OCI-LY3 (cell line): Measurements from ENCODE around the gene ROBO1.

Source experiments
- H2AFZ ChIP-seq: fragments of 200-600, 300-600 bp; shearing (Covaris generic); 2 replicates; pipeline ENCODE4 v1.6.0; 2014; ENCODE audit warnings: antibody characterized with exemption, low read depth, low read length
- H3K27ac ChIP-seq: fragments of 200-600, 300-600 bp; sonication (generic); 2 replicates; pipeline ENCODE4 v1.5.1; 2014; ENCODE audit warnings: mild to moderate bottlenecking, low read length, moderate library complexity, mixed read lengths
- H3K27me3 ChIP-seq: fragments of 200-600, 300-600 bp; sonication (generic); 2 replicates; pipeline ENCODE4 v1.6.1; 2014; ENCODE audit warnings: low read depth, low read length, mixed read lengths
- H3K36me3 ChIP-seq: fragments of 200-600, 300-600 bp; sonication (generic); replicated peaks from 2 replicates; pipeline ENCODE3; 2014; ENCODE audit warnings: low read depth, low read length, mixed read lengths
- H3K4me1 ChIP-seq: fragments of 300-600, 200-600 bp; sonication (generic); 2 replicates; pipeline ENCODE4 v1.6.1; 2014; ENCODE audit warnings: low read length, mixed read lengths
- H3K4me2 ChIP-seq: fragments of 200-600, 300-600 bp; sonication (generic); 2 replicates; pipeline ENCODE4 v1.6.1; 2014; ENCODE audit warnings: low read length, mixed read lengths
- H3K4me3 ChIP-seq: fragments of 300-600, 200-600 bp; sonication (generic); 2 replicates; pipeline ENCODE4 v1.5.1; 2014; ENCODE audit warnings: antibody characterized with exemption, mild to moderate bottlenecking, low read length, moderate library complexity
- H3K79me2 ChIP-seq: fragments of 300-600, 200-600 bp; shearing (Covaris generic); 2 replicates; pipeline ENCODE4 v1.6.1; 2014; ENCODE audit warnings: mild to moderate bottlenecking, low read length, mixed read lengths
- H3K9ac ChIP-seq: fragments of 300-600, 200-600 bp; shearing (Covaris generic); 2 replicates; pipeline ENCODE4 v1.6.0; 2014; ENCODE audit warnings: mild to moderate bottlenecking, low read length, moderate library complexity
- H3K9me3 ChIP-seq: fragments of 200-600, 300-600 bp; shearing (Covaris generic); 2 replicates; pipeline ENCODE4 v1.6.1; 2014; ENCODE audit warnings: low read length, mixed read lengths; ENCODE audit not compliant: insufficient read depth
- H4K20me1 ChIP-seq: fragments of 200-600, 300-600 bp; sonication (generic); 2 replicates; pipeline ENCODE4 v1.6.1; 2016; ENCODE audit warnings: low read length, mixed read lengths; ENCODE audit not compliant: insufficient read depth
- EZH2phosphoT487 ChIP-seq: fragments of 200-600 bp; shearing (Covaris generic); IDR thresholded peaks from 2 replicates; pipeline ENCODE4 v1.6.1; 2018; ENCODE audit warnings: antibody characterized with exemption, mixed run types, low read depth
- TF ChIP-seq, protein P1 (sequence below): fragments of 200-600, 300-600 bp; sonication (generic); IDR thresholded peaks from 2 replicates; pipeline ENCODE4 v1.5.1; 2014; ENCODE audit warnings: antibody characterized with exemption, low read length, low read depth

Gene ROBO1

DNA sequence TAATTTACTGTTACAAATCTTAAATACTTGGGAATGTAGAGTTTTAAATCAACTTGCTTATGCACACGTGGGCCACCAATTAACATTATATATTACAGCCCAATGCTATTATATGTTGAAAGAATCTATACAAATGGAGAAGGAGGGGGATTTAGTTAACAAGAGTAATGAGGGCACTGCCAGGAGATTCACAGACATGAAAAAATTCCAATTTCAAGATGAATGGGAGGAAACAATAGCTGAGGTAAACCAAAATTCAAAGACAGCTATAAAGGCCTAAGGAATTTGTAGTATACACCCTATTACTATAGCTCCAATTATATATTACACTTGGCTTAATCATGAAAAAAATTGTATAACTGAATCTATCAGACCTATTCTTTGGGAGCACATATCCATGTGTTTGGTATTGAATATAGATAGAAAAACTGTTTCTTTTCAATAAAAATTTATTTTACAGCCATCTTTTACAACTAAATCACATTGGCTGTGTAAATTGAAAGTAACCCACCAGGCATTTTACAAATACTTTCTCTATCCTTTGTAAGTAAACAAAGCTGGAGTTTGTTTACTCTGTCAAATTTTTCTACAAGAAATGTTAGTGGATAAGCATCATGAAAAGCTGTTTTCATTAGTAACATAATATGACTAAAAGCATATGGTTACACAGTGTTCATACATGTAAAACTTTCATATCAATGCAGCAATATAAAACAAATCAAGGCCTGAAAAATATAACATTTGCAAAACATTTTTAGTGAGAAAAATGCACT is 1045.8 kb downstream of the ROBO1 start:
- H3K36me3 ChIP-seq: no peaks in the 10 kb centered on the region
- TF ChIP-seq, protein P1, sequence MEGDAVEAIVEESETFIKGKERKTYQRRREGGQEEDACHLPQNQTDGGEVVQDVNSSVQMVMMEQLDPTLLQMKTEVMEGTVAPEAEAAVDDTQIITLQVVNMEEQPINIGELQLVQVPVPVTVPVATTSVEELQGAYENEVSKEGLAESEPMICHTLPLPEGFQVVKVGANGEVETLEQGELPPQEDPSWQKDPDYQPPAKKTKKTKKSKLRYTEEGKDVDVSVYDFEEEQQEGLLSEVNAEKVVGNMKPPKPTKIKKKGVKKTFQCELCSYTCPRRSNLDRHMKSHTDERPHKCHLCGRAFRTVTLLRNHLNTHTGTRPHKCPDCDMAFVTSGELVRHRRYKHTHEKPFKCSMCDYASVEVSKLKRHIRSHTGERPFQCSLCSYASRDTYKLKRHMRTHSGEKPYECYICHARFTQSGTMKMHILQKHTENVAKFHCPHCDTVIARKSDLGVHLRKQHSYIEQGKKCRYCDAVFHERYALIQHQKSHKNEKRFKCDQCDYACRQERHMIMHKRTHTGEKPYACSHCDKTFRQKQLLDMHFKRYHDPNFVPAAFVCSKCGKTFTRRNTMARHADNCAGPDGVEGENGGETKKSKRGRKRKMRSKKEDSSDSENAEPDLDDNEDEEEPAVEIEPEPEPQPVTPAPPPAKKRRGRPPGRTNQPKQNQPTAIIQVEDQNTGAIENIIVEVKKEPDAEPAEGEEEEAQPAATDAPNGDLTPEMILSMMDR: no peak
- no peak for TF ChIP-seq EZH2phosphoT487
- no peaks in the 10 kb centered on the region for H4K20me1 ChIP-seq
- H3K4me3 ChIP-seq: no peak overlapping the region
- no peak overlapping the region for H3K9ac ChIP-seq
- no peak overlapping the region for H2AFZ ChIP-seq
- no peak overlapping the region for H3K4me2 ChIP-seq
- no peaks in the 10 kb centered on the region for H3K27me3 ChIP-seq
- no peaks in the 10 kb centered on the region for H3K4me1 ChIP-seq
- H3K79me2 ChIP-seq: no peaks in the 10 kb centered on the region
- H3K27ac ChIP-seq: no peak overlapping the region
- no peaks in the 10 kb centered on the region for H3K9me3 ChIP-seq

DNA sequence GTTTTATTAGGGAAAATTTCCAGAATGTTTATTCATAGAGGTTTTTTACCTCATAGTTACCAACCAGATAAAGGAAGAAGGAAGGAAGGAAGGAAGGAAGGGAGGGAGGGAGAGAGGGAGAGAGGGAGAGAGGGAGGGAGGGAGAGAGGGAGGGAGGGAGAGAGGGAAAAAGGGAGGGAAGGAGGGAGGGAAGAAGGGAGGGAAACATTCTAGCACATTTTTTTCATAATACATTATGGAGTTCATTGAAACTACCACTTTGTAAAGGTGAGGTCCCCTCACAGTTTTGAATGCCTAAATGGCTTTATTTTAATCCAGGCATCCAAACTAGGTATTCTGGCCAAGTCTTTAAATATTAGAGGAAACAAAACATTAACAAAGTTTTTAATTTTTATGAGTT is 1049.1 kb downstream of the ROBO1 start:
- Histone ChIP-seq H3K27ac (no peak overlapping the region), H3K36me3 (no peaks in the 10 kb centered on the region), H3K9ac (no peak overlapping the region)

DNA sequence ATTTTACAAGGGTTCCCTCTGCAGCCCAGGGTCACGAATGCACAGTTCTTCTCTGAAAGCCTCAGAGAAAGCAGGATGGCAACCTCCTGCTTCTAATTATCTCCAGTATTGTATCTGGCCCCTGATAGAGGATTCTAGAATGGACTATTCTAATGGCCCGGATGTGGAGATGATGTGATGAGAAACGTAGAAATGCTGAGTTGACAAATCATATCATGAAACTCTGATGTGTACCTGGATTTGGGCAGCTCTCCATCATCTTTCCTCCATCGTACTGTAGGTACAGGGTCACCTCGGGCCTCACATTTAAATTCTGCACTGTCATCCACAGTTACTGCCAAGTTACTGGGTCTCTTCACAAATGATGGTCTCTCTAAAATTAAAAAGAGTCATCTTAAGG is 1050.8 kb downstream of the ROBO1 start:
- Histone ChIP-seq H3K9me3 (no peaks in the 10 kb centered on the region), H3K9ac (no peak overlapping the region), H2AFZ (no peak overlapping the region), H3K4me3 (no peak overlapping the region), H3K4me1 (no peaks in the 10 kb centered on the region), H3K27me3 (no peaks in the 10 kb centered on the region), H3K27ac (no peak overlapping the region), H4K20me1 (no peaks in the 10 kb centered on the region), H3K36me3 (no peaks in the 10 kb centered on the region), H3K79me2 (no peaks in the 10 kb centered on the region), H3K4me2 (no peak overlapping the region)
- TF ChIP-seq, protein P1: no peak
- no peak for TF ChIP-seq EZH2phosphoT487

More for the DNA sequence above, 1049.1 kb downstream of the ROBO1 start:
- H2AFZ ChIP-seq: no peak overlapping the region
- H3K4me3 ChIP-seq: no peak overlapping the region
- no peaks in the 10 kb centered on the region for H3K27me3 ChIP-seq
- no peaks in the 10 kb centered on the region for H3K79me2 ChIP-seq
- no peaks in the 10 kb centered on the region for H3K4me1 ChIP-seq
- H3K4me2 ChIP-seq: no peak overlapping the region
- H3K9me3 ChIP-seq: no peaks in the 10 kb centered on the region
- H4K20me1 ChIP-seq: no peaks in the 10 kb centered on the region
- TF ChIP-seq, protein P1: no peak
- no peak for TF ChIP-seq EZH2phosphoT487

DNA sequence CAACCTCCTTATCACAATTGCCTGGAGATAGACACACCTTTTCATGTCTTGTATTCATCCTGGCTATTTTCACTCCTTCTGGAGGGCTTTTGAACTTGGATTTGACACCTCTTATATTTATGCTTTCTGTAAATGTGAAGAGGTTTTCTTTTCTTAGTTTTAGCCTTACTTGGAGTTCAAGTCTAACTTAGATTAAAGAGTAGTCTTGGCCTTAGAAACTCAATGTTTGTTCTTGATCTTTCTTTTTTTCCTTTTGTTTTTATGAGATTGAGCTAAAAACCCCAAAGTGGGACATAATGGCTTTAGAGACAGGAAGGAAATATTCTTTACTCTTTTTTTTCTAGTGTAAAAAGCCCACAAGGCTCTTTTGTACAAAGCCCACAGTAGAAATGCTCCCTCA is 1054.9 kb downstream of the ROBO1 start:
- H3K4me1 ChIP-seq: no peaks in the 10 kb centered on the region
- H3K27ac ChIP-seq: no peak overlapping the region
- no peaks in the 10 kb centered on the region for H4K20me1 ChIP-seq
- H3K4me2 ChIP-seq: no peak overlapping the region
- H3K4me3 ChIP-seq: no peak overlapping the region
- no peak overlapping the region for H2AFZ ChIP-seq
- H3K9ac ChIP-seq: no peak overlapping the region
- TF ChIP-seq, protein P1: no peak
- TF ChIP-seq EZH2phosphoT487: no peak
- no peaks in the 10 kb centered on the region for H3K27me3 ChIP-seq
- no peaks in the 10 kb centered on the region for H3K36me3 ChIP-seq
- no peaks in the 10 kb centered on the region for H3K9me3 ChIP-seq
- no peaks in the 10 kb centered on the region for H3K79me2 ChIP-seq
